ENCODE results near the gene ZNF664.
A peak's percentile ranks its signal among the peaks of the same experiment; 100 is the strongest.

Gene ZNF664

GRCh38 chr12:124024776-124025175, 51.8 kb downstream of the ZNF664 start:
- no peak overlapping the region for H3K4me3 ChIP-seq (ENCODE audit: low read length)
- DNase-seq (ENCODE audit: low read depth) = no peak
- TF ChIP-seq, protein P1, sequence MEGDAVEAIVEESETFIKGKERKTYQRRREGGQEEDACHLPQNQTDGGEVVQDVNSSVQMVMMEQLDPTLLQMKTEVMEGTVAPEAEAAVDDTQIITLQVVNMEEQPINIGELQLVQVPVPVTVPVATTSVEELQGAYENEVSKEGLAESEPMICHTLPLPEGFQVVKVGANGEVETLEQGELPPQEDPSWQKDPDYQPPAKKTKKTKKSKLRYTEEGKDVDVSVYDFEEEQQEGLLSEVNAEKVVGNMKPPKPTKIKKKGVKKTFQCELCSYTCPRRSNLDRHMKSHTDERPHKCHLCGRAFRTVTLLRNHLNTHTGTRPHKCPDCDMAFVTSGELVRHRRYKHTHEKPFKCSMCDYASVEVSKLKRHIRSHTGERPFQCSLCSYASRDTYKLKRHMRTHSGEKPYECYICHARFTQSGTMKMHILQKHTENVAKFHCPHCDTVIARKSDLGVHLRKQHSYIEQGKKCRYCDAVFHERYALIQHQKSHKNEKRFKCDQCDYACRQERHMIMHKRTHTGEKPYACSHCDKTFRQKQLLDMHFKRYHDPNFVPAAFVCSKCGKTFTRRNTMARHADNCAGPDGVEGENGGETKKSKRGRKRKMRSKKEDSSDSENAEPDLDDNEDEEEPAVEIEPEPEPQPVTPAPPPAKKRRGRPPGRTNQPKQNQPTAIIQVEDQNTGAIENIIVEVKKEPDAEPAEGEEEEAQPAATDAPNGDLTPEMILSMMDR (IDR thresholded peaks at IDR 0.05; ENCODE audit: insufficient read depth, low read depth, low read length, missing control alignments) = no peak

DNA sequence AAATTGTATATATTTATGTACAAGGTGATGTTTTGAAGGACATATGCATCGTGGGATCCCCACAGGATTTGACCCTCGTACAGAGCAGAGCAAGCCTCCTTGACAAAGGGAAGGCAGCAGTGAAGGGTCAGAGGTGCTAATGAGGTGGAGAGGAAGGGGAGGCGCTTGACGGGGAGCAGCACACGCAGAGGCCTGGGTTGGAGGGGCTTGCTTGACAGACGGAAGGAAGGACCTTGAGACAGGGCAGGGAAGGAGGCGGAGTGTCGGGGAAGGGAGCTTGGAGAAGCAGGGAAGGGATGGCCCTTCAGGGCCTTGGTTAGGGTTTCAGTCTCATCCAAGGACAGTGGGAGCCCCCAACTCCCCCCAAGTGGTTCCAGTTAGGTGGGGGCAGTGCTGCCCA, 52.6 kb downstream of the ZNF664 start:
- TF ChIP-seq, protein P1 (IDR thresholded peaks at IDR 0.05; ENCODE audit: insufficient read depth, low read depth, low read length, missing control alignments) = no peak

GRCh38 chr12:124026755-124027745, 54.0 kb downstream of the ZNF664 start:
- no peak overlapping the region for H3K4me3 ChIP-seq (ENCODE audit: low read length)
- peak; percentile 75 for DNase-seq (ENCODE audit: low read depth)
- TF ChIP-seq, protein P1 (IDR thresholded peaks at IDR 0.05; ENCODE audit: insufficient read depth, low read depth, low read length, missing control alignments) = no peak

More for the DNA sequence above, 52.6 kb downstream of the ZNF664 start:
- H3K4me3 ChIP-seq (ENCODE audit: low read length) = no peak overlapping the region
- no peak for DNase-seq (ENCODE audit: low read depth)

- TF ChIP-seq, protein P1 (IDR thresholded peaks at IDR 0.05; ENCODE audit: insufficient read depth, low read depth, low read length, missing control alignments) = no peak
- no peak for DNase-seq (ENCODE audit: low read depth)
- H3K4me3 ChIP-seq (ENCODE audit: low read length) = no peak overlapping the region
These were observed 54.9 kb downstream of the ZNF664 start for GRCh38 chr12:124027753-124028554.

DNA sequence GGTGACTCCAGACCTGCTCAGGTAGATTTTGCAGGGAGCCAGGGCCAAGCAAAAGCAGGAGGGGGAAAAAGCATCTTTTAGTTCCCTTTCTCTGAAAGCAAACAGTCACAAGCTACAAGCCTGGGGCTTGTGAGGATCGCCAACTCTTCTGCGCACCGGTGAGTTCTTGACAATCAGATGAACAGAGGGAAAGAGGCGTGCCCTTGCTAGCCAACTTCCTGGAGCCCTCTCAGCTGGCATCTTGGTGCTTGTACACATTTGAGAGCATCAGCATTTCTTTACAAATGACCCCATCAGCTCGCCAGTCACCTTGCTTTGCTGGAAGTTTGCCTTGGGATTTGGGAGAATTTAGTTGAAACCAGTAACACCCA, 55.5 kb downstream of the ZNF664 start:
- H3K4me3 ChIP-seq (ENCODE audit: low read length) = no peak overlapping the region
- TF ChIP-seq, protein P1 (IDR thresholded peaks at IDR 0.05; ENCODE audit: insufficient read depth, low read depth, low read length, missing control alignments) = no peak
- DNase-seq (ENCODE audit: low read depth) = peak; percentile 23

- DNase-seq (ENCODE audit: low read depth) = no peak
- no peak overlapping the region for H3K4me3 ChIP-seq (ENCODE audit: low read length)
- TF ChIP-seq, protein P1 (IDR thresholded peaks at IDR 0.05; ENCODE audit: insufficient read depth, low read depth, low read length, missing control alignments) = no peak
These were observed 57.0 kb downstream of the ZNF664 start for GRCh38 chr12:124030008-124030407.

Data from epithelial cell of esophagus (primary cell).